H1 (cell line): Measurements from ENCODE around the gene SLC5A9. TPM values are rescaled to one million over a fixed set of nuclear protein-coding genes. Genes with fewer than 3 reads are reported as not detected.

ENCODE experiments used
- CTCF ChIA-PET: fragments of 300-600 bp; sonication (Branson Sonifier 250); formaldehyde crosslinking; loops from one replicate; lab custom pipeline; 2021; ENCODE audit not compliant: partially characterized antibody; lab: Charles Lee
- POLR2A ChIA-PET: fragments of 300-600 bp; sonication (Branson Sonifier 250); formaldehyde crosslinking; loops from one replicate; lab custom pipeline; 2021; ENCODE audit warnings: inconsistent platforms; ENCODE audit not compliant: partially characterized antibody; lab: Charles Lee
- DNase-seq, 2 experiments: peaks; one replicate each; pipeline versions ENCODE4 v3.0.0 to v3.0.0-alpha.2; 2010 to 2022; ENCODE audit warnings: low spot score in 2 of 2, low read depth in 1 of 2, mixed read lengths in 1 of 2
- FAIRE-seq: peaks from 2 replicates; lab custom pipeline; 2011; peaks lifted over from hg19 to GRCh38; lab: Jason Lieb, UNC
- H2AFZ ChIP-seq: 2 replicates; pipeline ENCODE4 v1.8.1; 2012; ENCODE audit warnings: low read length, inconsistent platforms
- H2AK5ac ChIP-seq: 2 replicates; pipeline ENCODE4 v1.6.1; 2013; ENCODE audit warnings: low read depth, low read length
- H2BK120ac ChIP-seq: replicated peaks from 2 replicates; pipeline ENCODE3; 2013; ENCODE audit warnings: low read depth, low read length, inconsistent platforms
- H2BK12ac ChIP-seq: 2 replicates; pipeline ENCODE4 v1.6.1; 2013; ENCODE audit warnings: low read depth, low read length
- H2BK15ac ChIP-seq: 2 replicates; pipeline ENCODE4 v1.6.1; 2013; ENCODE audit warnings: low read length
- H2BK20ac ChIP-seq: 2 replicates; pipeline ENCODE4 v1.6.1; 2013; ENCODE audit warnings: low read length
- H2BK5ac ChIP-seq: 2 replicates; pipeline ENCODE4 v1.6.1; 2013; ENCODE audit warnings: low read depth, low read length
- H3K14ac ChIP-seq: 2 replicates; pipeline ENCODE4 v1.6.1; 2013; ENCODE audit warnings: inconsistent platforms; ENCODE audit not compliant: insufficient read length
- H3K18ac ChIP-seq: 2 replicates; pipeline ENCODE4 v1.6.1; 2013; ENCODE audit warnings: low read length; ENCODE audit errors: extremely low read depth
- H3K23ac ChIP-seq: 2 replicates; pipeline ENCODE4 v1.6.1; 2013; ENCODE audit warnings: inconsistent platforms; ENCODE audit not compliant: insufficient read length
- H3K23me2 ChIP-seq: 2 replicates; pipeline ENCODE4 v1.6.1; 2013; ENCODE audit warnings: low read depth, low read length
- H3K27ac ChIP-seq: 2 replicates; pipeline ENCODE4 v1.6.1; 2011; ENCODE audit warnings: low read depth, low read length, inconsistent platforms
- H3K27me3 ChIP-seq, 4 experiments: replicated peaks in 1 of 4; 1 replicate in 1 of 4; 2 replicates in 3 of 4; pipeline versions ENCODE4 v1.6.1 to v1.8.1; 2011 to 2013; ENCODE audit warnings: low read length in 3 of 4, mild to moderate bottlenecking in 3 of 4, inconsistent platforms in 2 of 4, mixed read lengths in 2 of 4, moderate library complexity in 1 of 4; ENCODE audit not compliant: control insufficient read depth in 3 of 4, insufficient read depth in 3 of 4; ENCODE audit errors: extremely low read depth in 1 of 4
- H3K36me3 ChIP-seq, 4 experiments: 2 replicates each; pipeline versions ENCODE4 v1.6.1 to v1.8.1; 2011 to 2013; ENCODE audit warnings: mild to moderate bottlenecking in 4 of 4, low read length in 3 of 4, moderate library complexity in 2 of 4, control low read depth in 1 of 4, inconsistent platforms in 1 of 4; ENCODE audit not compliant: insufficient read depth in 4 of 4, control insufficient read depth in 2 of 4
- H3K4ac ChIP-seq: replicated peaks from 2 replicates; pipeline ENCODE3; 2013; ENCODE audit warnings: low read length, low read depth, mixed read lengths, inconsistent platforms; ENCODE audit not compliant: insufficient read length
- H3K4me1 ChIP-seq, 4 experiments: replicated peaks in 1 of 4; 1 replicate in 1 of 4; 2 replicates in 3 of 4; pipeline versions ENCODE4 v1.6.1 to v1.8.1; 2011 to 2013; ENCODE audit warnings: low read length in 3 of 4, inconsistent platforms in 2 of 4, mixed read lengths in 1 of 4; ENCODE audit not compliant: insufficient read depth in 4 of 4, control insufficient read depth in 3 of 4
- H3K4me2 ChIP-seq, 2 experiments: 2 replicates each; pipeline versions ENCODE4 v1.6.1 to v1.8.1; 2011 to 2013; ENCODE audit warnings: low read depth in 2 of 2, low read length in 2 of 2, control low read depth in 1 of 2, inconsistent platforms in 1 of 2, mild to moderate bottlenecking in 1 of 2; ENCODE audit not compliant: insufficient read depth in 1 of 2
- H3K4me3 ChIP-seq, 4 experiments: fragments of 200-600, 300-600 bp in 1 of 4; sonication (generic), shearing (Covaris generic), sonication (Bioruptor Twin) in 1 of 4; 2 replicates each; pipeline versions ENCODE4 v1.5.1 to v1.8.1; 2011 to 2016; ENCODE audit warnings: low read length in 4 of 4, low read depth in 3 of 4, control low read depth in 2 of 4, inconsistent platforms in 2 of 4, mild to moderate bottlenecking in 2 of 4, mixed read lengths in 1 of 4, moderate library complexity in 1 of 4; ENCODE audit not compliant: insufficient read depth in 2 of 4; ENCODE audit errors: extremely low read depth in 1 of 4
- H3K56ac ChIP-seq: replicated peaks from 2 replicates; pipeline ENCODE3; 2013; ENCODE audit warnings: low read depth, mild to moderate bottlenecking, mixed read lengths, low read length, inconsistent platforms; ENCODE audit not compliant: insufficient read length
- H3K79me1 ChIP-seq: 2 replicates; pipeline ENCODE4 v1.6.1; 2013; ENCODE audit warnings: low read depth, low read length, control low read depth
- H3K79me2 ChIP-seq, 2 experiments: 2 replicates each; pipeline versions ENCODE4 v1.6.1 to v1.8.1; 2012 to 2013; ENCODE audit warnings: low read length in 2 of 2, mild to moderate bottlenecking in 2 of 2, inconsistent platforms in 1 of 2; ENCODE audit not compliant: insufficient read depth in 2 of 2, control insufficient read depth in 1 of 2
- H3K9ac ChIP-seq, 4 experiments: replicated peaks in 1 of 4; 1 replicate in 1 of 4; 2 replicates in 3 of 4; pipeline versions ENCODE4 v1.6.1 to v1.8.1; 2011 to 2013; ENCODE audit warnings: low read depth in 3 of 4, low read length in 3 of 4, control low read depth in 2 of 4, mild to moderate bottlenecking in 2 of 4, moderate library complexity in 2 of 4, inconsistent platforms in 1 of 4; ENCODE audit errors: extremely low read depth in 1 of 4
- H3K9me3 ChIP-seq, 2 experiments: 2 replicates each; pipeline versions ENCODE4 v1.6.1 to v1.8.1; 2012 to 2013; ENCODE audit warnings: mild to moderate bottlenecking in 2 of 2, moderate library complexity in 2 of 2, control low read depth in 1 of 2, inconsistent platforms in 1 of 2, low read depth in 1 of 2, low read length in 1 of 2, mixed read lengths in 1 of 2; ENCODE audit not compliant: insufficient read depth in 2 of 2
- H4K20me1 ChIP-seq, 2 experiments: replicated peaks in 1 of 2; 2 replicates each; pipeline versions ENCODE3 to v1.8.1; 2011 to 2013; ENCODE audit warnings: inconsistent platforms in 2 of 2, low read length in 2 of 2, mild to moderate bottlenecking in 1 of 2; ENCODE audit not compliant: insufficient read depth in 2 of 2, control insufficient read depth in 1 of 2
- H4K5ac ChIP-seq: 2 replicates; pipeline ENCODE4 v1.6.1; 2013; ENCODE audit warnings: low read length, low read depth, mixed read lengths, inconsistent platforms; ENCODE audit not compliant: insufficient read length
- H4K8ac ChIP-seq: 2 replicates; pipeline ENCODE4 v1.8.0; 2013; ENCODE audit warnings: mild to moderate bottlenecking, moderate library complexity, low read length, inconsistent platforms; ENCODE audit not compliant: insufficient read depth; ENCODE audit errors: extremely low read depth
- H4K91ac ChIP-seq: replicated peaks from 2 replicates; pipeline ENCODE3; 2013; ENCODE audit warnings: low read length, mixed read lengths, inconsistent platforms; ENCODE audit not compliant: insufficient read length
- CEBPB ChIP-seq: IDR thresholded peaks from 2 replicates; pipeline ENCODE4 v1.6.1; 2012; ENCODE audit warnings: low read depth, low read length
- KDM4A ChIP-seq: IDR thresholded peaks from one replicate; pipeline ENCODE4 v1.7.1; 2012; ENCODE audit warnings: low read depth, mild to moderate bottlenecking, moderate library complexity, low read length, inconsistent platforms; ENCODE audit not compliant: severe bottlenecking
- POLR2A ChIP-seq, 2 experiments: IDR thresholded peaks; 1 replicate in 1 of 2; 2 replicates in 1 of 2; pipeline ENCODE4 v1.6.1; 2011; ENCODE audit warnings: low read depth in 2 of 2, low read length in 2 of 2, mild to moderate bottlenecking in 2 of 2; ENCODE audit errors: control extremely low read depth in 1 of 2
- POLR2AphosphoS5 ChIP-seq: IDR thresholded peaks from 2 replicates; pipeline ENCODE4 v1.6.1; 2011; ENCODE audit warnings: low read depth, low read length
- ZNF274 ChIP-seq: IDR thresholded peaks from 2 replicates; pipeline ENCODE4 v1.7.0; 2012; ENCODE audit warnings: low read length, borderline replicate concordance; ENCODE audit errors: extremely low read depth
- WGBS, 2 experiments: shearing (Covaris generic) in 1 of 2; methylation state at CpG; one replicate each; pipeline versions ENCODE4 v1.1.6 to v1.1.7; 2013 to 2015; ENCODE audit warnings: low lambda C conversion rate in 2 of 2, mixed read lengths in 2 of 2, inconsistent platforms in 1 of 2, low coverage in 1 of 2, missing lambda C conversion rate in 1 of 2; ENCODE audit not compliant: insufficient replicate concordance in 2 of 2, insufficient coverage in 1 of 2, insufficient read length in 1 of 2; ENCODE audit errors: extremely low coverage in 1 of 2, missing lambda C conversion rate in 1 of 2; 5-methylcytosine and 5-hydroxymethylcytosine counted together
- polyA plus RNA-seq, 7 experiments: library from polyadenylated mRNA; depleted of rRNA in 3 of 7; stranded (reverse) in 5 of 7; unstranded in 2 of 7; fragments of >200 nt in 5 of 7; fragments of 200-250 nt in 2 of 7; gene quantifications; 1 replicate in 5 of 7; 2 replicates in 1 of 7; 4 replicates in 1 of 7; pipeline versions ENCODE4 v1.2.1 to v1.2.3, GENCODE V29; 2011 to 2013; ENCODE audit warnings: missing spikeins in 2 of 7, mixed read lengths in 2 of 7
- total RNA-seq: library from RNA; stranded (reverse); fragmentation: NEBNext Ultra II Directional; extraction: Animal tissue kit (Norgen Biotek cat#: 25700); gene quantifications from 2 replicates; pipeline ENCODE4 v1.2.1, GENCODE V29; 2021
- TF ChIP-seq, protein P1 (sequence below), 3 experiments: IDR thresholded peaks; 1 replicate in 2 of 3; 2 replicates in 1 of 3; pipeline versions ENCODE4 v1.5.1 to v1.6.1; 2011; ENCODE audit warnings: low read length in 3 of 3, mild to moderate bottlenecking in 3 of 3, inconsistent platforms in 2 of 3, low read depth in 1 of 3, moderate library complexity in 1 of 3; ENCODE audit not compliant: insufficient read depth in 1 of 3; ENCODE audit errors: control extremely low read depth in 1 of 3

The SLC5A9 gene
- total and polyA plus RNA-seq, 2 of the 8 experiments (the other 6 are each of a cell fraction or from before 2014, with no cell fraction given), result 0.03 TPM; not detected in 1

DNA sequence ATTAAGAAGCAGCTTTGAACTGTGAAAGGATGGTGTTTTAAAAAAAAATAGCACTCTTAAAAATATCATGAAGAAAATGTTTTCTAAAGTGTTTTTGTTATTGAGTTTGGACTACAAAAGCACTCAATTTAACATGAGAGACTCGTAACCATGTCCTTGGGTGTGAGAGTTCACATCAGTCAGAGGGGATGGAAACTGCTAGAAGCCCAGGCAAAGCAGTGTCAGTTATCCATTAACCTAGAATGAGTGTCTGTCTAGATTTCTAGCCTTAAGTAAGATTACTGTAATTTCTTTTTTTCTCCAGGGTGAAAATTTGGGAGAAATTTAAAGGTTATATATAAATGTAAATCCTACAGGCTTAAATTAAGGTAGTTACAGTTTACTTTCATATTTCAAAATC, 31.7 kb downstream of the SLC5A9 start:
- no peak for FAIRE-seq
- no peak overlapping the region for H3K4me3 ChIP-seq
- no peak overlapping the region for H2AK5ac ChIP-seq
- no peak overlapping the region for H3K56ac ChIP-seq
- no peak for DNase-seq
- no peak overlapping the region for H4K8ac ChIP-seq
- WGBS, 2 experiments, result 79% methylated on average over 1 of the region's 1 CpG; no CpG with 5 or more reads in 1 of the 2 experiments
- no peak overlapping the region for H4K91ac ChIP-seq
- no peaks in the 10 kb centered on the region for H3K4me1 ChIP-seq
- H3K4ac ChIP-seq, result no peak overlapping the region
- ChIA-PET CTCF (interaction anchor here (1.0 to 1.1 kb wide), 2 partner anchors 11 to 43 kb away, joined by 3 to 5 read pairs; no protein-coding TSS in a partner anchor), POLR2A (no interaction called here)
- H4K5ac ChIP-seq, result no peak overlapping the region
- H3K27me3 ChIP-seq, result no peaks in the 10 kb centered on the region
- H3K27ac ChIP-seq, result no peak overlapping the region
- no peak overlapping the region for H2BK15ac ChIP-seq
- H3K79me2 ChIP-seq, result no peaks in the 10 kb centered on the region
- no peak overlapping the region for H3K14ac ChIP-seq
- no peak overlapping the region for H3K4me2 ChIP-seq
- H2BK5ac ChIP-seq, result no peak overlapping the region
- no peaks in the 10 kb centered on the region for H4K20me1 ChIP-seq
- no peaks in the 10 kb centered on the region for H3K9me3 ChIP-seq
- no peaks in the 10 kb centered on the region; the same call in 1 of the 2 replicates for H3K23me2 ChIP-seq
- H2AFZ ChIP-seq, result no peak overlapping the region
- H3K23ac ChIP-seq, result no peak overlapping the region
- no peak overlapping the region for H3K18ac ChIP-seq
- no peaks in the 10 kb centered on the region for H3K79me1 ChIP-seq
- H2BK120ac ChIP-seq, result no peak overlapping the region
- no peak overlapping the region for H2BK12ac ChIP-seq
- no peaks in the 10 kb centered on the region for H3K36me3 ChIP-seq
- no peak overlapping the region for H2BK20ac ChIP-seq
- H3K9ac ChIP-seq, result no peak overlapping the region
- TF ChIP-seq ZNF274 (no peak), KDM4A (no peak), POLR2AphosphoS5 (no peak), CEBPB (no peak), POLR2A (IDR thresholded peaks at IDR 0.05; ENCODE audit: control extremely low read depth in 1 of 2, low read depth in 2 of 2, low read length in 2 of 2) (no peak)
- TF ChIP-seq, protein P1, sequence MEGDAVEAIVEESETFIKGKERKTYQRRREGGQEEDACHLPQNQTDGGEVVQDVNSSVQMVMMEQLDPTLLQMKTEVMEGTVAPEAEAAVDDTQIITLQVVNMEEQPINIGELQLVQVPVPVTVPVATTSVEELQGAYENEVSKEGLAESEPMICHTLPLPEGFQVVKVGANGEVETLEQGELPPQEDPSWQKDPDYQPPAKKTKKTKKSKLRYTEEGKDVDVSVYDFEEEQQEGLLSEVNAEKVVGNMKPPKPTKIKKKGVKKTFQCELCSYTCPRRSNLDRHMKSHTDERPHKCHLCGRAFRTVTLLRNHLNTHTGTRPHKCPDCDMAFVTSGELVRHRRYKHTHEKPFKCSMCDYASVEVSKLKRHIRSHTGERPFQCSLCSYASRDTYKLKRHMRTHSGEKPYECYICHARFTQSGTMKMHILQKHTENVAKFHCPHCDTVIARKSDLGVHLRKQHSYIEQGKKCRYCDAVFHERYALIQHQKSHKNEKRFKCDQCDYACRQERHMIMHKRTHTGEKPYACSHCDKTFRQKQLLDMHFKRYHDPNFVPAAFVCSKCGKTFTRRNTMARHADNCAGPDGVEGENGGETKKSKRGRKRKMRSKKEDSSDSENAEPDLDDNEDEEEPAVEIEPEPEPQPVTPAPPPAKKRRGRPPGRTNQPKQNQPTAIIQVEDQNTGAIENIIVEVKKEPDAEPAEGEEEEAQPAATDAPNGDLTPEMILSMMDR (IDR thresholded peaks at IDR 0.05; ENCODE audit: control extremely low read depth in 1 of 3, insufficient read depth in 1 of 3, low read depth in 1 of 3, low read length in 3 of 3), result no peak
